PFSK-1 (cell line): ENCODE results near the gene CAPN10.

ENCODE experiments used
- FOXP2 ChIP-seq: optimal IDR thresholded peaks from 2 replicates; pipeline ENCODE3; 2011; ENCODE audit warnings: borderline replicate concordance, control low read depth, inconsistent platforms; ENCODE audit not compliant: insufficient read depth; ENCODE audit errors: extremely low read length, extremely low read depth
- POLR2AphosphoS5 ChIP-seq: IDR thresholded peaks from 2 replicates; pipeline ENCODE4 v1.6.1; 2012; ENCODE audit warnings: low read depth, mild to moderate bottlenecking, control low read depth, low read length, moderate library complexity
- TAF1 ChIP-seq: IDR thresholded peaks from 2 replicates; pipeline ENCODE4 v1.6.1; 2012; ENCODE audit warnings: low read length, control low read depth, borderline replicate concordance; ENCODE audit not compliant: insufficient read depth

- TF ChIP-seq TAF1 (no peak), POLR2AphosphoS5 (no peak), FOXP2 (no peak)
Measured at GRCh38 chr2:240591784-240592183, 5.2 kb downstream of the CAPN10 start.
